ENCODE results near the gene ARHGEF7.

ARHGEF7 gene

DNA sequence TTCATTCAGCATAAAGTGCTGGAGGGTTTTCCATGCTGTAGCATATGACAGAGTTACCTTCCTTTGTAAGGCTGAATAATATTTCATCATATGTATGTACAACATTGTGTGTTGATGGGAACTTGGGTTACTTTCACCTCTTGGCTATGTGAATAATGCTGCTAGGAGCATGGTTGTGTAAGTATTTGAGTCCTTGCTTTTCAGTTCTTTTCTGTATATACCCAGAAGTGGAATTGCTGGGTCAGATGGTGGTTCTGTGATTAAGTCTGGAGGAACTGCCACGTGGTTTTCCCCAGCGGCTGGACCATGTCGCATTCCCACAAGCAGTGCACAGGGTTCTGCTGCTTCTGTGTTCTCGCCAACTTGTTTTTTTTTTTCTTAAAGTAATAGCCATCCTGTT is 104.2 kb downstream of the ARHGEF7 start:
- H3K4me3 ChIP-seq (replicated peaks; ENCODE audit: low read depth, low read length): no peak overlapping the region
- no peak for DNase-seq (ENCODE audit: extremely low read depth, low read depth)
- TF ChIP-seq, protein P1, sequence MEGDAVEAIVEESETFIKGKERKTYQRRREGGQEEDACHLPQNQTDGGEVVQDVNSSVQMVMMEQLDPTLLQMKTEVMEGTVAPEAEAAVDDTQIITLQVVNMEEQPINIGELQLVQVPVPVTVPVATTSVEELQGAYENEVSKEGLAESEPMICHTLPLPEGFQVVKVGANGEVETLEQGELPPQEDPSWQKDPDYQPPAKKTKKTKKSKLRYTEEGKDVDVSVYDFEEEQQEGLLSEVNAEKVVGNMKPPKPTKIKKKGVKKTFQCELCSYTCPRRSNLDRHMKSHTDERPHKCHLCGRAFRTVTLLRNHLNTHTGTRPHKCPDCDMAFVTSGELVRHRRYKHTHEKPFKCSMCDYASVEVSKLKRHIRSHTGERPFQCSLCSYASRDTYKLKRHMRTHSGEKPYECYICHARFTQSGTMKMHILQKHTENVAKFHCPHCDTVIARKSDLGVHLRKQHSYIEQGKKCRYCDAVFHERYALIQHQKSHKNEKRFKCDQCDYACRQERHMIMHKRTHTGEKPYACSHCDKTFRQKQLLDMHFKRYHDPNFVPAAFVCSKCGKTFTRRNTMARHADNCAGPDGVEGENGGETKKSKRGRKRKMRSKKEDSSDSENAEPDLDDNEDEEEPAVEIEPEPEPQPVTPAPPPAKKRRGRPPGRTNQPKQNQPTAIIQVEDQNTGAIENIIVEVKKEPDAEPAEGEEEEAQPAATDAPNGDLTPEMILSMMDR (IDR thresholded peaks at IDR 0.05; ENCODE audit: low read depth, low read length, missing control alignments): no peak

DNA sequence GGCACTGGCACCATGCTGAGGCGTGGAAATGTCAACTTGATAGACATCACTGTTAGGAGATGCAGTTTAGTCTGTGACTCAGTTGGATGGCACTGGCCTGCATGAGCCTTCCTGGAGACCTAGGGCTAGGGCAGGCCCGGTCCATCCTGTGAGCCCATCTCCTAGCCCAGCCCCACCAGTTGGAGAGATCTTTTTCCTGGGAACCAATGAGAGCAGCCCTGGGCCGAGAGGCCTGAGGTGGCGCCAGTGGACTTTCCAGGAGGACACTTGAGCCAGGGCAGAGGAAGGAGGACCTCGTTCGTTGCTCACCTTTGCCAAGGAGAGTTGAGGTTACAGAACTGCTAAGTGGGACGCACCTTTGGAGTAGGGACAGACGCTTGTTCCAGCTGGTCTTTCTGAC is 104.8 kb downstream of the ARHGEF7 start:
- no peak overlapping the region for H3K4me3 ChIP-seq (replicated peaks; ENCODE audit: low read depth, low read length)
- no peak for DNase-seq (ENCODE audit: extremely low read depth, low read depth)
- TF ChIP-seq, protein P1 (IDR thresholded peaks at IDR 0.05; ENCODE audit: low read depth, low read length, missing control alignments): no peak

DNA sequence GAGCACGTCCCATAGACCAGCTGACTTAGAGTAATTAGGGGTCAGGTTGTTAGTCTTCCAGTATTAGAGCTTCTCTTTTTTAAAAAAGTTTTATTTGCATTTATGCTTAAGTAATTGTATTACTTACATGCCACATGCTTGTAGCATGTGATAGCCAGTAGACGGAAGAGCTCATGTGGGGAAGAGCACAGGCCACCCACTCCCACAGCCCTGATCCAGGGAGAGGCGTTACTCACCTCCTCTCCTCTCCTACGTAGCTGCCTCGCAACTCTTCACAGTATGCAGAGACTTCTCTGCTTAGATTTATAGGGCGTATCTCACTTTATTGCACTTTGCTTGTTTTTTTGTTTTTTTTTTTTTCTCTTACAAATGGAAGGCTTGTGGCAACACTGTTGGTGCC is 110.1 kb downstream of the ARHGEF7 start:
- no peak for DNase-seq (ENCODE audit: extremely low read depth, low read depth)
- TF ChIP-seq, protein P1 (IDR thresholded peaks at IDR 0.05; ENCODE audit: low read depth, low read length, missing control alignments): no peak

DNA sequence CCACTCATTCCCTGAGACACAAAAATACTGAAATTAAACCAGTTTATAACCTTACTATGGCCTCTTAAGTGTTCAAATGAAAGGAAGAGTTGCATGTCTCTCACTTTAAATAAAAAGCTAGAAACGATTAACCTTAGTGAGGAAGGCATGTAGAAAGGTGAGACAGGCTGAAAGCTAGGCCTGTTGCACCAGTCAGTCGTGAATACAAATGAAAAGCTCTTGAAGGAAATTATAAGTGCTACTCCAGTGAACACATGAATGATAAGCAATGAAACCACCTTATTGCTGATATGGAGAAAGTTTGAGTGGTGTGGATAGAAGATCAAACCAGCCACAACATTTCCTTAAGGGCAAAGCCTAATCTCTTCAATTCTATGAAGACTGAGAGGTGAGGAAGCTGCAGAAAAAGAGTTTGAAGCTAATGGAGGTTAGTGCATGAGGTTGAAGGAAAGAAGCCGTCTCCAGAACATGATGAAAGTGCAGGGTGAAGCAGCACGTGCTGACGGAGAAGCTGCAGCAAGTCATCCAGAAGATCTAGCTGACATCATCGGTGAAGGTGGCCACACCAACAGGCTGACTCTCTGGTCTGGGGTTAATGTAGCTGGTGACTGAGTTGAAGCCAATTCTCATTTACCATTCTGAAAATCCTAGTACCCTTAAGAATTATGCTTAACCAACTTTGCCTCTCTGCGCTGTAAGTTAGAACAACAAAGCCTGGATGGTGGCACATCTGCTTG is 110.9 kb downstream of the ARHGEF7 start:
- TF ChIP-seq, protein P1 (IDR thresholded peaks at IDR 0.05; ENCODE audit: low read depth, low read length, missing control alignments): no peak
- no peak for DNase-seq (ENCODE audit: extremely low read depth, low read depth)
- no peak overlapping the region for H3K4me3 ChIP-seq (replicated peaks; ENCODE audit: low read depth, low read length)

More for the DNA sequence above, 110.1 kb downstream of the ARHGEF7 start:
- no peak overlapping the region for H3K4me3 ChIP-seq (replicated peaks; ENCODE audit: low read depth, low read length)

DNA sequence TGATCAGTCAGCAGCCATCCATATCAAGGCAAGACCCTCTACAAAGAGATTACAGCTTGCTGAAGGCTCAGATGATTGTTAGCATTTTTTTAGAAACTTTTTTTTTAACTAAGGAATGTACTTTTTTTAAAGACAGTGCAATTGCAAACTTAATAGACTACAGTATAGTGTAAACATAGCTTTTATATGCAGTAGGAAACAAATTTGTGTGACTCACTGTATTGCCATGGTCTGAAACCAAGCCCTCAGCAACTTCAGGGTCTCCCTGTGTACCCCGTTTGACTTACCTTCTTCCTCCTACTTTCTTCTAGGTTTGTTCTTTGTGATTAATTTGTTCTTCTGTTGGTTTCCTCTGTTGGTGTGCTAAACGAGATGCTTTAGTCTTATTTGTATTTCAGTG is 112.3 kb downstream of the ARHGEF7 start:
- H3K4me3 ChIP-seq (replicated peaks; ENCODE audit: low read depth, low read length): no peak overlapping the region

DNA sequence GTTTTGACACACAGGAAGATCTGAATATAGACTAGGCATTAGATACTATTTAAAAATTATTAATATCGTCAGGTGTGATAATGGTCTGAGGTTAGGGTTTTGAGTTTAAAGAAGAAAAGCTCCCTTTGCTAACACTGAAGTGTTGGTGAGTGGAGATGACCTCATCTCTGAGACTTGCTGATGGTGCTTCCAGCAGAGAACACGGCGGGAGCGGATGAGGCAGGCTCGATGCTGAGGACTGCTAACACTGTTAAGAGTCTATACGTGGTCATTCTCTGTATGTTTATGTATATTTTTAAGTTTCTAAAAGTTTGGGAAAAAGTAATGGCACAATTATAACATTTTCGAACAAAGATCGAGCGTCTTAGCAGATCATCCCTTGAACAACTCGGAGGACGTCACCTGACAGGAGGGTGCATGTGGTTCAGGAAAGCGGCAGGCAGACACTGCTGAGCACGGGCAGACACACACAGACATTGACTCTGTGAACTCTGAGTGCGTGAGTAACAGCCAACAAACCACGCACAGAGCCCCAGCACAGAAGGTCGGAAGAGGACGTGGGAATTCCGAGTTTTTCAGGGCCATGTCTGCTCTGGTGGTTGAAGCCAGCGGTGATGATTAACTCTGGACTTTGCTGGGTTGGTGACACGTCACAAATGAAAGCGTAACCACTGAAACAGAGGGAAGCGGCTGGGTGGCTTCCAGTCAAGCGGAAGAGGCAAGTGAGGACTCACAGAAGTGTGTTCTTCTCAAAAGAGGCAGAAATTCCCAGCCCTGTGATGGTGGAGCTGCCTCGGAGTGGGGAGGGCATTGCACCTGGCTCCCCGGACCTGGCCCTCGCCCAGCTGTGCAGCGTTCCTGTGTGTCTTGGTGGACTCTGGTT is 113.4 kb downstream of the ARHGEF7 start:
- TF ChIP-seq, protein P1 (IDR thresholded peaks at IDR 0.05; ENCODE audit: low read depth, low read length, missing control alignments): no peak
- no peak for DNase-seq (ENCODE audit: extremely low read depth, low read depth)
- H3K4me3 ChIP-seq (replicated peaks; ENCODE audit: low read depth, low read length): no peak overlapping the region

More for the DNA sequence above, 112.3 kb downstream of the ARHGEF7 start:
- no peak for DNase-seq (ENCODE audit: extremely low read depth, low read depth)
- TF ChIP-seq, protein P1 (IDR thresholded peaks at IDR 0.05; ENCODE audit: low read depth, low read length, missing control alignments): no peak

Data from HFF-Myc (cell line).